NCI-H2196 (cell line): Measurements from ENCODE around the gene SUSD3.

Experiments
- DNase-seq: peaks from one replicate; lab custom pipeline; 2025; ENCODE audit not compliant: unreplicated experiment; lab: John Stamatoyannopoulos, UW

SUSD3 gene

GRCh38 chr9:93051680-93052089 lies 6.8 kb upstream of the SUSD3 start:
- DNase-seq: no peak

- DNase-seq: peak; percentile 20
Measured at GRCh38 chr9:93052791-93053540, 5.5 kb upstream of the SUSD3 start.

- DNase-seq: no peak
Measured at GRCh38 chr9:93053781-93054331, 4.6 kb upstream of the SUSD3 start.

- no peak for DNase-seq
Measured at GRCh38 chr9:93054758-93055704, 3.5 kb upstream of the SUSD3 start.

- DNase-seq: no peak
Measured at GRCh38 chr9:93057042-93057702, 1.3 kb upstream of the SUSD3 start.

- DNase-seq: no peak
Measured at GRCh38 chr9:93057703-93058354, 672 bp upstream of the SUSD3 start.

- DNase-seq: no peak
Measured at GRCh38 chr9:93059011-93059714, 662 bp downstream of the SUSD3 start.

GRCh38 chr9:93059715-93060578 lies 1.4 kb downstream of the SUSD3 start:
- DNase-seq: no peak

GRCh38 chr9:93060746-93061259 lies 2.3 kb downstream of the SUSD3 start:
- no peak for DNase-seq

GRCh38 chr9:93061260-93061751 lies 2.8 kb downstream of the SUSD3 start:
- DNase-seq: no peak

- DNase-seq: no peak
Measured at GRCh38 chr9:93061791-93062763, 3.6 kb downstream of the SUSD3 start.

GRCh38 chr9:93064392-93065134 lies 6.1 kb downstream of the SUSD3 start:
- DNase-seq: peak; percentile 79

GRCh38 chr9:93065135-93065720 lies 6.7 kb downstream of the SUSD3 start:
- no peak for DNase-seq

GRCh38 chr9:93066978-93067603 lies 8.6 kb downstream of the SUSD3 start:
- no peak for DNase-seq

GRCh38 chr9:93068956-93069355 lies 10.5 kb downstream of the SUSD3 start:
- DNase-seq: no peak

GRCh38 chr9:93071464-93071863 lies 13.0 kb downstream of the SUSD3 start:
- peak; percentile 41 for DNase-seq
